ENCODE results near the gene ZNF699. TPM values are rescaled to one million over a fixed set of nuclear protein-coding genes. Genes with fewer than 3 reads are reported as not detected.

ZNF699 gene
- total RNA-seq, 1 experiment from 2014 or later, result 4.2 TPM

GRCh38 chr19:9309974-9310446 is 372 bp upstream of the ZNF699 start:
- peaks cover 2% of the 10 kb centered on the region for H3K23me2 ChIP-seq (ENCODE audit: insufficient read length, low read depth, low read length, poor library complexity, severe bottlenecking)
- Mint-ChIP-seq H3K4me1 (peaks cover 7 to 9% of the 10 kb centered on the region in 2 experiments; a peak in 3 of 4 replicates), H3K4me3 (peak overlapping the region; percentile 90), H3K9me3 (peaks cover 30 to 36% of the 10 kb centered on the region in 2 experiments), H3K27ac (peak overlapping the region; percentile 99), H3K27me3 (ENCODE audit: low read depth) (peaks cover 2% of the 10 kb centered on the region), H3K36me3 (ENCODE audit: insufficient read depth in 1 of 3, low read depth in 3 of 3) (peaks cover 2 to 11% (median 5%) of the 10 kb centered on the region in 3 experiments)
- peak overlapping the region; percentile 72 for H3K4me2 ChIP-seq (ENCODE audit: insufficient read depth, insufficient read length, low read length)
- no peaks in the 10 kb centered on the region for H3K79me2 ChIP-seq (ENCODE audit: insufficient read depth, low read length)
- DNase-seq, result peak; percentile 95
- no peak overlapping the region for H3K4ac ChIP-seq (ENCODE audit: low read depth, low read length)
- H3K18ac ChIP-seq (ENCODE audit: insufficient read length, low read depth, low read length), result peak overlapping the region; percentile 96
- no CpG with 5 or more reads among the region's 13 CpGs for WGBS (ENCODE audit: extremely low coverage, insufficient read length, low lambda C conversion rate)
- no peak overlapping the region for H4K91ac ChIP-seq (ENCODE audit: insufficient read length, low read depth, low read length)
- no peak overlapping the region for H2BK12ac ChIP-seq (ENCODE audit: insufficient read length, low read depth, low read length)
- no peak overlapping the region for H3T11ph ChIP-seq (ENCODE audit: low read length)
- TF ChIP-seq, protein P1, sequence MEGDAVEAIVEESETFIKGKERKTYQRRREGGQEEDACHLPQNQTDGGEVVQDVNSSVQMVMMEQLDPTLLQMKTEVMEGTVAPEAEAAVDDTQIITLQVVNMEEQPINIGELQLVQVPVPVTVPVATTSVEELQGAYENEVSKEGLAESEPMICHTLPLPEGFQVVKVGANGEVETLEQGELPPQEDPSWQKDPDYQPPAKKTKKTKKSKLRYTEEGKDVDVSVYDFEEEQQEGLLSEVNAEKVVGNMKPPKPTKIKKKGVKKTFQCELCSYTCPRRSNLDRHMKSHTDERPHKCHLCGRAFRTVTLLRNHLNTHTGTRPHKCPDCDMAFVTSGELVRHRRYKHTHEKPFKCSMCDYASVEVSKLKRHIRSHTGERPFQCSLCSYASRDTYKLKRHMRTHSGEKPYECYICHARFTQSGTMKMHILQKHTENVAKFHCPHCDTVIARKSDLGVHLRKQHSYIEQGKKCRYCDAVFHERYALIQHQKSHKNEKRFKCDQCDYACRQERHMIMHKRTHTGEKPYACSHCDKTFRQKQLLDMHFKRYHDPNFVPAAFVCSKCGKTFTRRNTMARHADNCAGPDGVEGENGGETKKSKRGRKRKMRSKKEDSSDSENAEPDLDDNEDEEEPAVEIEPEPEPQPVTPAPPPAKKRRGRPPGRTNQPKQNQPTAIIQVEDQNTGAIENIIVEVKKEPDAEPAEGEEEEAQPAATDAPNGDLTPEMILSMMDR (conservative IDR thresholded peaks at IDR 0.05), result no peak
- no peak overlapping the region for H2BK120ac ChIP-seq (ENCODE audit: low read depth, low read length, poor library complexity, severe bottlenecking)
- no peak overlapping the region for H2BK5ac ChIP-seq (ENCODE audit: insufficient read length, low read length)
- H3K23ac ChIP-seq (ENCODE audit: insufficient read length, low read depth, low read length), result no peak overlapping the region
- peak overlapping the region; percentile 92; the same call in 1 of the 2 replicates for H3K14ac ChIP-seq (ENCODE audit: insufficient read depth, low read length)
- no peak overlapping the region for H3K27ac ChIP-seq (ENCODE audit: insufficient read length, low read depth, low read length)
- H4K20me1 ChIP-seq (ENCODE audit: control insufficient read depth, insufficient read depth, insufficient read length), result no peaks in the 10 kb centered on the region
- H4K8ac ChIP-seq (replicated peaks; ENCODE audit: insufficient read length, low read depth, low read length), result no peak overlapping the region
- H2AK5ac ChIP-seq (ENCODE audit: insufficient read length, low read length), result no peak overlapping the region
- H2BK15ac ChIP-seq (ENCODE audit: low read depth, low read length), result no peak overlapping the region
- H2AFZ ChIP-seq (ENCODE audit: low read length), result peak overlapping the region; percentile 88
- H3K9ac ChIP-seq (ENCODE audit: extremely low read depth, insufficient read length, low read length), result peak overlapping the region; percentile 55
- no peak overlapping the region for H3K56ac ChIP-seq (ENCODE audit: insufficient read length, low read depth, low read length)
- no peaks in the 10 kb centered on the region for H3K79me1 ChIP-seq (ENCODE audit: insufficient read depth, low read depth, low read length, poor library complexity, severe bottlenecking)
- H4K5ac ChIP-seq (ENCODE audit: insufficient read length, low read depth, low read length), result no peak overlapping the region
- peaks cover 22% of the 10 kb centered on the region for H3K9me3 ChIP-seq (ENCODE audit: control insufficient read depth, low read depth, low read length)
- no peaks in the 10 kb centered on the region for H3K27me3 ChIP-seq (ENCODE audit: insufficient read depth, low read length)
- H3K4me1 ChIP-seq (ENCODE audit: insufficient read depth, low read length), result no peaks in the 10 kb centered on the region; the same call in 1 of the 2 replicates
- no peak overlapping the region for H2BK20ac ChIP-seq (ENCODE audit: low read depth, low read length, poor library complexity, severe bottlenecking)
